VCaP (cell line): ENCODE results near the gene RAD51.

Source experiments
- H3K27ac ChIP-seq: fragments of 450-650 bp; 2 replicates; pipeline ENCODE4 v1.5.1; 2017
- TF ChIP-seq, protein P1 (sequence below): fragments of 450-650 bp; conservative IDR thresholded peaks from 2 replicates; pipeline ENCODE4 v1.5.1; 2017; ENCODE audit warnings: mild to moderate bottlenecking, moderate library complexity

Gene RAD51

GRCh38 chr15:40763801-40764628 lies 69.0 kb downstream of the RAD51 start, which contains the start of gene GCHFR:
Gene GCHFR (plus strand): TSS chr15:40764068. CDS start chr15:40764181, 113 bp downstream.
- TF ChIP-seq, protein P1, sequence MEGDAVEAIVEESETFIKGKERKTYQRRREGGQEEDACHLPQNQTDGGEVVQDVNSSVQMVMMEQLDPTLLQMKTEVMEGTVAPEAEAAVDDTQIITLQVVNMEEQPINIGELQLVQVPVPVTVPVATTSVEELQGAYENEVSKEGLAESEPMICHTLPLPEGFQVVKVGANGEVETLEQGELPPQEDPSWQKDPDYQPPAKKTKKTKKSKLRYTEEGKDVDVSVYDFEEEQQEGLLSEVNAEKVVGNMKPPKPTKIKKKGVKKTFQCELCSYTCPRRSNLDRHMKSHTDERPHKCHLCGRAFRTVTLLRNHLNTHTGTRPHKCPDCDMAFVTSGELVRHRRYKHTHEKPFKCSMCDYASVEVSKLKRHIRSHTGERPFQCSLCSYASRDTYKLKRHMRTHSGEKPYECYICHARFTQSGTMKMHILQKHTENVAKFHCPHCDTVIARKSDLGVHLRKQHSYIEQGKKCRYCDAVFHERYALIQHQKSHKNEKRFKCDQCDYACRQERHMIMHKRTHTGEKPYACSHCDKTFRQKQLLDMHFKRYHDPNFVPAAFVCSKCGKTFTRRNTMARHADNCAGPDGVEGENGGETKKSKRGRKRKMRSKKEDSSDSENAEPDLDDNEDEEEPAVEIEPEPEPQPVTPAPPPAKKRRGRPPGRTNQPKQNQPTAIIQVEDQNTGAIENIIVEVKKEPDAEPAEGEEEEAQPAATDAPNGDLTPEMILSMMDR, result peak; percentile 62
- H3K27ac ChIP-seq, result peak within 1 kb of the TSS; percentile 92

DNA sequence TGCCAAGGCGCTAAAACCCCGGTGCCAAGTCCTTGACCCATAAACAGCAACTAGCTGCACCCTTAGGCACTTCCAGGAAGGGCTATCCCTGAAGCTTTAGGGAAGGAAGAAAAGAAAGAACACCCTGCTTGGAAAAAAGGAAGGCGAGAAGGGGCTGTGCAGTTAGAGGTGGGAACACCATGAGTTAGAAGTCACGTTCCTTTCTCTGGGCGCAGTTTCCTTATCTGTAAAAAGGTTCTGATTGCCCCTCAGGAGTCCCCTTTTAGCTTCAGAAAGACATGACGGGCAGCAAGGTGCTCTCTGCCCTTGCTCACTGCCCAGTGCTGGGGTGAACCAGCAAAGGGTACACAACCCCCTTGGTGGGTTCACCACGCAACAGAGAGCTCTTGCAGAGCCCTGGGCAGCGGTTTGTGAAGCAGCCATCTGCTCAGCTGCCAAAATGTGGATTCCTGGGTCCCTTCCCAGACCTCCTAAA lies 69.7 kb downstream of the RAD51 start:
- TF ChIP-seq, protein P1, result no peak
- peak overlapping the region; percentile 92 for H3K27ac ChIP-seq

- TF ChIP-seq, protein P1, result no peak
- no peak overlapping the region; the same call in 1 of the 2 replicates for H3K27ac ChIP-seq
Measured at GRCh38 chr15:40766194-40766815, 71.3 kb downstream of the RAD51 start.

GRCh38 chr15:40766906-40767837 lies 72.2 kb downstream of the RAD51 start:
- H3K27ac ChIP-seq, result no peak overlapping the region
- TF ChIP-seq, protein P1, result no peak

DNA sequence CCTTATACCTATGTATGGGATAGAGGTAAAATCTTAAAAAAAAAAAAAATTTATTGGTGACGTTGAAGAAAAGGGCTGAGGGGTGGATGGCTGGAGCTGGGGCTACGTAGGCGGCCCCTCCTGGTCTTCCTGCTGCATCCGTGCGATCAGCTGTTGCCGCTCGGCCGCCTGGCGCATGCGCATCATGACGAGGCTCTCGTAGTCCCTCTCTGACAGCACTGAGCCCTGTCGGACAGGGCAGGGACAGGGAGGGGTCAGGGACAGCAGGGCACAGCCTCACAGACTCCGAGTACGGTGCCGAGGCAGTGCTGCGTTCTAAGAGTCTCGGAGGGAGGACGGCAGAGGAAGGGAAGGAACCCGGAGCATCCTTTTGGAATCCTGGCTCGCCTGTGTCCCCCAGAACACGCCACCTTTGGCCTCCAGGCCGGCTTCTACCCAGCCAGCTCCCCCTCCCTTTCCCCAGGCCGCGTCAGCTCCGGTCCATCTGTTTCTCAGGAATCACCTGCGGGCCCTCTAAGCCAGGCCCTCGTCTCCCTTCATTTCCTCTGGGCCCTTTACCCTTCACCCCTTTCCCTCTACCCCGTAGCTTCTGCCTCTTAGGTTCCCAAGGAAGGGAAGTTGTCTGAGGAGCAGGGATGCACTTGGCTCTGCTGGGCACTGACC lies 73.0 kb downstream of the RAD51 start:
- TF ChIP-seq, protein P1, result no peak
- no peak overlapping the region for H3K27ac ChIP-seq

DNA sequence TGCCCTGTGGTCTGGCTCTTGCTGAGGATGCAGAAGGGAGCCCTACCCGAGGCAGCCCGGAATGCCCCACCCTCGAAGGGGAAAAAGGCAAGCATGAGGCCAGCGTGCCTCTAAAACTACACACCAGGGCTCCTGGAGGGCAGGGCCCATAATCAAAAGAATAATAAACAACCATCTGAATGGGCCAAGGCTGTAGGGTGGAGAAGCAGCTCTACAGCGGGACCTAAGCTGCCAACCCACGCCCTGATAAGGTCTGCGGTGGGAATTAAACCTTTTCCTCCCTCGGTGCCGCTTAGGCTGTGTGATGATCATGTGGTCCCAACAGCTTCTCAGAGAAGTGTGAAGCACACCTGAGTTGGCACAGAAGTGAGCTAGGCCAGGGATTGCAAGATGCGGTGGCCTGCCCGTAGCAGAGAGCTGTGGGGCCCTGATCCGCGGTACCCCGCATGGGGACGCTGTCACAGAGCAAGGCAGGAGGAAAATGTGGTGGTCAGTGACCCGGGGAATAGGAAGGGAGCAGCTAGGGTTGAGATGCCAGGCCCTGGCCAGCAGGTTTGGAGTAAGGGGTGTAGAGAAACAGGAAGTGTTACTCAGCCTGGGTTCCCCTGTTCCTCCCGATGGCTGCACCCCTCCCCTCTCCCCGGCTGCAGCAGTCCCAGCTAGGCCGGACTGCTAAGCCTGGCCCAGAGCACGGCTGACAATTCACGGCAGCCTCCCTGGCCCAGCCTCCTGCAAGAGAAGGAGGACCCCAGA lies 73.7 kb downstream of the RAD51 start:
- TF ChIP-seq, protein P1, result no peak
- H3K27ac ChIP-seq, result no peak overlapping the region
